ENCODE measurements around the gene HEATR5A.
"Not testable (repeated sequence)": the region's sequence is repeated elsewhere in the genome, so short reads cannot be mapped to it uniquely, and the experiment has no call there.

HEATR5A gene

GRCh38 chr14:31380106-31380505 lies 40.2 kb downstream of the HEATR5A start:
- no peak for DNase-seq (ENCODE audit: low read depth)
- TF ChIP-seq CTCF (IDR thresholded peaks at IDR 0.05; ENCODE audit: insufficient read depth, low read depth, low read length, missing control alignments): no peak
- H3K4me3 ChIP-seq (ENCODE audit: low read depth, low read length): no peak overlapping the region

DNA sequence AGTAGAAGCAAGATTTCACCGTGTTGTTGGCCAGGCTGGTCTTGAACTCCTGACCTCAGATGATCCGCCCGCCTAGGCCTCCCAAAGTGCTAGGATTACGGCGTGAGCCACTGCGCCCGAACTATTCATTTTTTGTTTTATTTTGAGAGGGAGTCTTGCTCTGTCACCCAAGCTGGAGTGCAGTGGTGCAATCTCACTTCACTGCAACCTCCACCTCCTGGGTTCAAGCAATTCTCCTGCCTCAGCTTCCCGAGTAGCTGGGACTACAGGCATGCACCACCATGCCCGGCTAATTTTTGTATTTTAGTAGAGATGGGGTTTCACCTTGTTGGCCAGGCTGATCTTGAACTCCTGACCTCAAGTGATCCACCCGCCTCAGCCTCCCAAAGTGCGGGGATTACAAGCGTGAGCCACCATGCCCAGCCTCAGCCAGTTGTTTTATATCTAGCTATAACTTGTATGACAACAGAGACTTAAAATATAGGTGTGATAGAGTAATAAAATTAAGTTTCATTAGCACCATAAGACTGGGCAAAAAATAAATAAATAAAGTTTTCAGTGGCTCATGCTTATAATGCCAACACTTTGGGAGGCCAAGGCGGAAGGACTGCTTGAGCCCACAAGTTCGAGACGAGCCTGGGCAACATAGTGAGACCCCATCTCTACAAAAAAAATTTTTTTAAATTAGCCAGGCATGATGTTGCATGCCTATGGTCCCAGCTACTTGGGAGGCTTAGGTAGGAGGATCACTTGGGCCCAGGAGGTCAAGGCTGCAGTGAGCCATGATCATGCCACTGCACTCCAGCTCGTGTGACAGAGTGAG lies 41.0 kb downstream of the HEATR5A start:
- H3K4me3 ChIP-seq (ENCODE audit: low read depth, low read length); DNase-seq (ENCODE audit: low read depth): not testable (repeated sequence)

DNA sequence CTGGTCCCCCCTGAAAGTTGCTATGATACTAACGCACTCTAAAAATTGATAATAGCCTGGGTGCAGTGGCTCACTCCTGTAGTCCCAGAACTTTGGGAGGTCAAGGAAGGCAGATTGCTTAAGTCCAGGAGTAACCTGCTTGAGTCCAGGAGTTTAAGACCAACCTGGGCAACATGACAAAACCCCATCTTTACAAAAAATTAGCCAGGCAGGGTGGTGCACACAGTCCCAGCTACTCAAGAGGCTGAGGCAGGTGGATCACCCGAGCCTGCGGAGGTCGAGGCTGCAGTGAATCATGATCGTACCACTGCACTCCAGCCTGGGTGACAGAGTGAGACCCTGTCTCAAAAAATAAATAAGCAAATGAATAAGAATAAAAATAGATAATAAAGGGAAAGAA lies 42.9 kb downstream of the HEATR5A start:
- no peak overlapping the region for H3K4me3 ChIP-seq (ENCODE audit: low read depth, low read length)
- DNase-seq (ENCODE audit: low read depth): no peak
- TF ChIP-seq CTCF (IDR thresholded peaks at IDR 0.05; ENCODE audit: insufficient read depth, low read depth, low read length, missing control alignments): no peak

DNA sequence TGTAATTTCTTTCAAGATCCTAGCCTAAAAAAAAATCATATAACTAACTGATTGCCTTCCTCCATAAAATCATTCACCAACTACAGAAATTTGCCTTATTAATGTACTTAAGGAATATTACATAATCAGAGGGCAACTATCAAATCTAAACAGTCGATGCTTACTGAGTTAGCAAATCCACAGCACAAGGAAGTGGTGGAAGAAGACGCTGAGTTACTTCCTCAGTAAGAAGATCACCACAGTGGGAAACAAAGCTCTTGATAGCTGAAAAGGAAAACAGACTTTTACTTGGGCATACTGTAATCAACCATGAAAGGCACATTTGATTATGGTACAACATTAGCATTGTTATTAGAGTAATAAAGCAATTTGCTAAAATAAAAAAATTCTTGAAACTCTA lies 48.7 kb downstream of the HEATR5A start:
- no peak for DNase-seq (ENCODE audit: low read depth)
- no peak overlapping the region for H3K4me3 ChIP-seq (ENCODE audit: low read depth, low read length)
- TF ChIP-seq CTCF (IDR thresholded peaks at IDR 0.05; ENCODE audit: insufficient read depth, low read depth, low read length, missing control alignments): no peak

- no peak for DNase-seq (ENCODE audit: low read depth)
- no peak overlapping the region for H3K4me3 ChIP-seq (ENCODE audit: low read depth, low read length)
- no peak for TF ChIP-seq CTCF (IDR thresholded peaks at IDR 0.05; ENCODE audit: insufficient read depth, low read depth, low read length, missing control alignments)
These were observed 56.8 kb downstream of the HEATR5A start for GRCh38 chr14:31363331-31364073.

- TF ChIP-seq CTCF (IDR thresholded peaks at IDR 0.05; ENCODE audit: insufficient read depth, low read depth, low read length, missing control alignments): no peak
- no peak for DNase-seq (ENCODE audit: low read depth)
- no peak overlapping the region for H3K4me3 ChIP-seq (ENCODE audit: low read depth, low read length)
These were observed 57.6 kb downstream of the HEATR5A start for GRCh38 chr14:31362746-31363145.

- not testable (repeated sequence) for H3K4me3 ChIP-seq (ENCODE audit: low read depth, low read length); DNase-seq (ENCODE audit: low read depth)
These were observed 58.6 kb downstream of the HEATR5A start for GRCh38 chr14:31361761-31362160.

Measured in GM12865 (cell line).